Fibroblast of lung (primary cell): ENCODE measurements around the gene METTL25B. TPM values are rescaled to one million over a fixed set of nuclear protein-coding genes. Genes with fewer than 3 reads are reported as not detected.
A peak's percentile ranks its signal among the peaks of the same experiment; 100 is the strongest.

Experiments used
- DNase-seq, 2 donors: peaks; one replicate each; pipeline versions ENCODE4 v3.0.0 to v3.0.0-alpha.2; 2010; ENCODE audit warnings: low read depth in 2 of 2
- H2AFZ ChIP-seq: 2 replicates; pipeline ENCODE4 v1.5.1; 2012; ENCODE audit warnings: low read length, control low read depth, inconsistent platforms
- H3K27ac ChIP-seq: 2 replicates; pipeline ENCODE4 v1.5.1; 2011; ENCODE audit warnings: low read length, control low read depth; ENCODE audit not compliant: insufficient read depth
- H3K27me3 ChIP-seq: 2 replicates; pipeline ENCODE4 v1.5.1; 2011; ENCODE audit warnings: mild to moderate bottlenecking, low read length; ENCODE audit not compliant: control insufficient read depth, insufficient read depth
- H3K36me3 ChIP-seq: 2 replicates; pipeline ENCODE4 v1.5.1; 2011; ENCODE audit warnings: low read length; ENCODE audit not compliant: control insufficient read depth, insufficient read depth
- H3K4me1 ChIP-seq: 2 replicates; pipeline ENCODE4 v1.5.1; 2011; ENCODE audit warnings: low read length; ENCODE audit not compliant: control insufficient read depth, insufficient read depth; ENCODE audit errors: extremely low read depth
- H3K4me2 ChIP-seq: 2 replicates; pipeline ENCODE4 v1.5.1; 2011; ENCODE audit warnings: low read length, control low read depth; ENCODE audit not compliant: insufficient read depth; ENCODE audit errors: extremely low read depth
- H3K4me3 ChIP-seq, 4 experiments: fragments of 200-600 bp in 1 of 4; sonication (generic) in 1 of 4; replicated peaks in 1 of 4; 2 replicates each; pipeline ENCODE4 v1.5.1; 2011 to 2016; ENCODE audit warnings: low read length in 4 of 4, low read depth in 3 of 4, mild to moderate bottlenecking in 3 of 4, control low read depth in 2 of 4, inconsistent platforms in 1 of 4, mixed read lengths in 1 of 4; ENCODE audit not compliant: insufficient read depth in 1 of 4; ENCODE audit errors: control extremely low read depth in 1 of 4
- H3K79me2 ChIP-seq: 2 replicates; pipeline ENCODE4 v1.5.1; 2012; ENCODE audit warnings: mild to moderate bottlenecking, low read length, inconsistent platforms; ENCODE audit not compliant: control insufficient read depth, insufficient read depth
- H3K9ac ChIP-seq: 2 replicates; pipeline ENCODE4 v1.5.1; 2011; ENCODE audit warnings: mild to moderate bottlenecking, low read length, control low read depth; ENCODE audit not compliant: insufficient read depth
- H3K9me3 ChIP-seq: 2 replicates; pipeline ENCODE4 v1.5.1; 2012; ENCODE audit warnings: low read depth, low read length; ENCODE audit not compliant: control insufficient read depth, insufficient read depth
- H4K20me1 ChIP-seq: 2 replicates; pipeline ENCODE4 v1.5.1; 2011; ENCODE audit warnings: low read length; ENCODE audit not compliant: control insufficient read depth, insufficient read depth; ENCODE audit errors: extremely low read depth
- EZH2 ChIP-seq: IDR thresholded peaks from 2 replicates; pipeline ENCODE4 v1.5.1; 2012; ENCODE audit warnings: low read length, control low read depth, mild to moderate bottlenecking; ENCODE audit errors: missing control alignments
- polyA plus RNA-seq, 2 donors: library from polyadenylated mRNA; depleted of rRNA in 1 of 2; stranded (reverse) in 1 of 2; unstranded in 1 of 2; fragments of >200 nt; gene quantifications; 2 replicates each; pipeline ENCODE4 v1.2.1, GENCODE V29; 2011 to 2012; ENCODE audit warnings: missing spikeins in 1 of 2
- total RNA-seq: library from RNA; depleted of rRNA; stranded (reverse); fragments of >200 nt; gene quantifications from 2 replicates; pipeline ENCODE4 v1.2.1, GENCODE V29; 2014
- TF ChIP-seq, protein P1 (sequence below), 2 donors: IDR thresholded peaks in 1 of 2; conservative IDR thresholded peaks in 1 of 2; 1 replicate in 1 of 2; 2 replicates in 1 of 2; pipeline ENCODE4 v1.5.1; 2011 to 2012; ENCODE audit warnings: low read length in 2 of 2, control low read depth in 1 of 2, inconsistent platforms in 1 of 2, low read depth in 1 of 2, mild to moderate bottlenecking in 1 of 2

METTL25B gene
- total and polyA plus RNA-seq, 2 donors (not counting 1 experiment from before 2014, with no cell fraction given) = 5.5 to 17.3 TPM

DNA sequence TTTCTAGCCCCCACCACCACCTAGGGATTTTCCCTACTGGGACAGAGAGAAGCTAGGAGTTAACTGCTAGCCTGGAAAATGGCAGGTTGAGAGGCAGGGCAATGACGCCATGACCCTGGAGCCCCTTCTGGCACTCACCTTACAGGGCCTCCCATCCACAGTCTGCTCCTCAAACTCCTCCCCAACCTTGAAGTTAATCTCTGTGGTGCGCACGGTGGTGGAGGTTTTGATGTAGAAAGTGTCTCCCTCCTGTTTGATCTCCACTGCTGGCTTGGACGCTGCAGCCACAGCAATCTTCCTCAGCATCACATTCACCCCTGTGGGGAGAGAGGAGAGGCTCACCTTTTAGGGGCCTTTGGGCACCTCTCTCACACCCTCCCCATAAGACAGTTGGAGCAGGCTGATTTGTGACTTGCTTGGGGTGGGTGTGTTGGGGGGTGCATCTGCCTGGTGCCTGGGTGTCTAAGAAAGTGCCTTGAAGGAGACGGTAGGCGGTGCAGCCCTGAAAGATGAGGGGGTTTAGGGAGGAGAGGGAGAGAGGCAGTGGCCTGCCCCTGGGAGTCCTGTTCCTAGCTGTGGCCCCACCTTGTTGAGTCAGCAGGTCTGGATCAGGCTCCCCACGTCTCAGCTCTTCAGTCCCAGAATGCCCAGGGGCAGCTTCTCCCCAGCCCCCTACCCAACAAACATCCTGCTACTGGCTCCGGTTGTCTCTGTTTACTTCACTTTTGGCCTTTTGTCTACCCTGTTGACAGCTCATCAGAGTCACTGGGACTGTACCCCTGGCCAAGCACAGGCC is 27.3 kb upstream of the METTL25B start:
- H3K9ac ChIP-seq = no peak overlapping the region
- peaks cover 4% of the 10 kb centered on the region for H3K4me1 ChIP-seq
- no peaks in the 10 kb centered on the region for H4K20me1 ChIP-seq
- no peak overlapping the region for H2AFZ ChIP-seq
- peaks cover 8% of the 10 kb centered on the region for H3K36me3 ChIP-seq
- H3K79me2 ChIP-seq = no peaks in the 10 kb centered on the region
- H3K4me2 ChIP-seq = no peak overlapping the region
- no peak overlapping the region for H3K27ac ChIP-seq
- H3K27me3 ChIP-seq = no peaks in the 10 kb centered on the region
- H3K9me3 ChIP-seq = no peaks in the 10 kb centered on the region
- TF ChIP-seq EZH2 = no peak
- TF ChIP-seq, protein P1, sequence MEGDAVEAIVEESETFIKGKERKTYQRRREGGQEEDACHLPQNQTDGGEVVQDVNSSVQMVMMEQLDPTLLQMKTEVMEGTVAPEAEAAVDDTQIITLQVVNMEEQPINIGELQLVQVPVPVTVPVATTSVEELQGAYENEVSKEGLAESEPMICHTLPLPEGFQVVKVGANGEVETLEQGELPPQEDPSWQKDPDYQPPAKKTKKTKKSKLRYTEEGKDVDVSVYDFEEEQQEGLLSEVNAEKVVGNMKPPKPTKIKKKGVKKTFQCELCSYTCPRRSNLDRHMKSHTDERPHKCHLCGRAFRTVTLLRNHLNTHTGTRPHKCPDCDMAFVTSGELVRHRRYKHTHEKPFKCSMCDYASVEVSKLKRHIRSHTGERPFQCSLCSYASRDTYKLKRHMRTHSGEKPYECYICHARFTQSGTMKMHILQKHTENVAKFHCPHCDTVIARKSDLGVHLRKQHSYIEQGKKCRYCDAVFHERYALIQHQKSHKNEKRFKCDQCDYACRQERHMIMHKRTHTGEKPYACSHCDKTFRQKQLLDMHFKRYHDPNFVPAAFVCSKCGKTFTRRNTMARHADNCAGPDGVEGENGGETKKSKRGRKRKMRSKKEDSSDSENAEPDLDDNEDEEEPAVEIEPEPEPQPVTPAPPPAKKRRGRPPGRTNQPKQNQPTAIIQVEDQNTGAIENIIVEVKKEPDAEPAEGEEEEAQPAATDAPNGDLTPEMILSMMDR (conservative IDR thresholded peaks at IDR 0.05 in 1 of 2, IDR thresholded peaks at IDR 0.05 in 1 of 2; ENCODE audit: low read depth in 1 of 2, low read length in 2 of 2) = no peak
- no peak overlapping the region for H3K4me3 ChIP-seq
- DNase-seq = no peak

DNA sequence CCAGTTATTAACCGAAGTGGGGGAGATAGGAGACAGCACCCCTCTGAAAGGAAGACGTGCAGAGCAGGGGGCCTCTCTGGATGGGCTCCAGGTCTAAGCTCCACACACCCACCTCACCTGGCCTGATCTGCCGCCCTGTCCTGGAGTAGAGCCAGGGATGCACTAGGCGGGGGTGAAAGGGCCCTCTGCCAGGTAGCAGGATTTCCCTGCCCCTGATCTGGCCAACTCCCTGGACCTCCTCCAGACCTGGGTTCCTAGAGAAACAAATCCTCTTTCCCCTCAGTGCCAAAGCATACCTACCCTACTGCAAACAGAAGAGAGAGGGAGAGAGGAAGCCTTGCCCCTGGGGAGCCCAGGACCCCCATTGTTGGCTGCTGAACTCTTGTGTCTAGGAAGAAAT is 24.9 kb upstream of the METTL25B start:
- H3K27ac ChIP-seq = no peak overlapping the region
- H3K79me2 ChIP-seq = no peaks in the 10 kb centered on the region
- H3K4me1 ChIP-seq = peaks cover 21% of the 10 kb centered on the region
- peak overlapping the region; percentile 59 for H3K4me2 ChIP-seq
- TF ChIP-seq, protein P1 (conservative IDR thresholded peaks at IDR 0.05 in 1 of 2, IDR thresholded peaks at IDR 0.05 in 1 of 2; ENCODE audit: low read depth in 1 of 2, low read length in 2 of 2) = no peak
- no peak for TF ChIP-seq EZH2
- no peak overlapping the region for H2AFZ ChIP-seq
- no peaks in the 10 kb centered on the region for H3K9me3 ChIP-seq
- H4K20me1 ChIP-seq = no peaks in the 10 kb centered on the region
- DNase-seq = no peak
- H3K36me3 ChIP-seq = peaks cover 8% of the 10 kb centered on the region
- H3K27me3 ChIP-seq = no peaks in the 10 kb centered on the region
- no peak overlapping the region for H3K9ac ChIP-seq
- H3K4me3 ChIP-seq = peak overlapping the region in 3 of 4 experiments; percentile 36 to 69 (median 65)

DNA sequence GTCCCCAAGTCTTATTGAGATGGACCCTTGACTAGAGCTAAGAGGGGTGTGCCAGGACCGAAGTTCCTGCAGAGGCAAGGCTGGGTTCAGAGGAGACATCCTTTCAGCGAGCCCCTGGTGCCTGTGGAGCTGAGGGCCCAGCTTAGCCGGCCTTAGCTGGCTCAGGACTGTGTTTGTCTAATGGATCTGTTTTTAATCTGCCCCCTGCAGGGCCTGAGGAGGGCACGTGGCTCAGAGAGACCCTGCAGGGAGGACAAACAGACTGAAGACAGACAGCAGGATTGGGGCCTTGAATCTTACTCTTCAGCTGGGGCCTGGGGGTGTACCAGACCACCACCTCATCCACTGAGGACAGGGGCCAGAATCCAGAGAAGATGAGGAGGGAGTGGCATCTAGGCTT is 24.5 kb upstream of the METTL25B start:
- no peak overlapping the region for H3K9ac ChIP-seq
- TF ChIP-seq, protein P1 (conservative IDR thresholded peaks at IDR 0.05 in 1 of 2, IDR thresholded peaks at IDR 0.05 in 1 of 2; ENCODE audit: low read depth in 1 of 2, low read length in 2 of 2) = no peak
- no peak for TF ChIP-seq EZH2
- no peaks in the 10 kb centered on the region for H3K79me2 ChIP-seq
- H3K27me3 ChIP-seq = no peaks in the 10 kb centered on the region
- H3K4me3 ChIP-seq = peak overlapping the region in 3 of 4 experiments; percentile 36 to 69 (median 65)
- H3K27ac ChIP-seq = no peak overlapping the region
- no peak for DNase-seq
- H4K20me1 ChIP-seq = no peaks in the 10 kb centered on the region
- peak overlapping the region; percentile 59 for H3K4me2 ChIP-seq
- peaks cover 8% of the 10 kb centered on the region for H3K36me3 ChIP-seq
- H2AFZ ChIP-seq = no peak overlapping the region
- peaks cover 25% of the 10 kb centered on the region for H3K4me1 ChIP-seq
- no peaks in the 10 kb centered on the region for H3K9me3 ChIP-seq
